Hematopoietic multipotent progenitor cell treated with erythropoietin and hydrocortisone succinate and interleukin-3 and kit ligand, for 17 days (in vitro differentiated cells): ENCODE measurements around the gene ABCA13.
"Not testable (repeated sequence)": the region's sequence is repeated elsewhere in the genome, so short reads cannot be mapped to it uniquely, and the experiment has no call there.

Source experiments
- DNase-seq: peaks from one replicate; pipeline ENCODE4 v3.0.0-alpha.2; 2015; ENCODE audit warnings: low spot score

The ABCA13 gene

GRCh38 chr7:48171202-48171601, at the start of gene ABCA13:
TSS of gene ABCA13 (plus strand) at chr7:48171458. CDS start at chr7:48171484, 26 bp downstream.
- DNase-seq = no peak

- no peak for DNase-seq
Observed at GRCh38 chr7:48126037-48126436, 45.2 kb upstream of the ABCA13 start.

GRCh38 chr7:48130658-48131108, 40.6 kb upstream of the ABCA13 start:
- no peak for DNase-seq

GRCh38 chr7:48132792-48133191, 38.5 kb upstream of the ABCA13 start:
- DNase-seq = no peak

GRCh38 chr7:48139459-48139858, 31.8 kb upstream of the ABCA13 start:
- no peak for DNase-seq

GRCh38 chr7:48140001-48140681, 31.1 kb upstream of the ABCA13 start:
- no peak for DNase-seq

GRCh38 chr7:48141521-48141920, 29.7 kb upstream of the ABCA13 start:
- no peak for DNase-seq

GRCh38 chr7:48144291-48144768, 26.9 kb upstream of the ABCA13 start:
- no peak for DNase-seq

GRCh38 chr7:48147078-48147591, 24.1 kb upstream of the ABCA13 start:
- DNase-seq = no peak

- DNase-seq = not testable (repeated sequence)
Observed at GRCh38 chr7:48147690-48148089, 23.6 kb upstream of the ABCA13 start.

- DNase-seq = no peak
Observed at GRCh38 chr7:48148311-48148710, 22.9 kb upstream of the ABCA13 start.

- DNase-seq = no peak
Observed at GRCh38 chr7:48149058-48149457, 22.2 kb upstream of the ABCA13 start.

GRCh38 chr7:48150086-48150485, 21.2 kb upstream of the ABCA13 start:
- DNase-seq = no peak

GRCh38 chr7:48154792-48155413, 16.4 kb upstream of the ABCA13 start:
- DNase-seq = no peak

- DNase-seq = no peak
Observed at GRCh38 chr7:48158404-48158803, 12.9 kb upstream of the ABCA13 start.

- no peak for DNase-seq
Observed at GRCh38 chr7:48161407-48162125, 9.7 kb upstream of the ABCA13 start.

GRCh38 chr7:48165157-48165556, 6.1 kb upstream of the ABCA13 start:
- no peak for DNase-seq

GRCh38 chr7:48168159-48168558, 3.1 kb upstream of the ABCA13 start:
- no peak for DNase-seq

- no peak for DNase-seq
Observed at GRCh38 chr7:48170506-48170905, 752 bp upstream of the ABCA13 start.

- no peak for DNase-seq
Observed at GRCh38 chr7:48173313-48173712, 2.1 kb downstream of the ABCA13 start.

- DNase-seq = no peak
Observed at GRCh38 chr7:48173756-48174382, 2.6 kb downstream of the ABCA13 start.

- no peak for DNase-seq
Observed at GRCh38 chr7:48175019-48175418, 3.8 kb downstream of the ABCA13 start.
